Upper lobe of left lung (tissue), 6 donors: ENCODE data around the gene DIAPH3. TPM values are rescaled to one million over a fixed set of nuclear protein-coding genes. Genes with fewer than 3 reads are reported as not detected.

Source experiments
- ATAC-seq, 2 donors: fragments of 200-7000 bp; cut with Tn5 transposase; one replicate each; pipeline ENCODE4 v1.9.1; 2022; ENCODE audit warnings: mild to moderate bottlenecking in 2 of 2, moderate library complexity in 2 of 2; ENCODE audit not compliant: low FRiP score in 2 of 2
- DNase-seq, 2 donors: peaks; one replicate each; pipeline ENCODE4 v3.0.0-alpha.2; 2019 to 2020
- H3K27ac ChIP-seq, 4 donors: fragments of 200-600 bp; sonication (generic); one replicate each; pipeline ENCODE4 v1.5.1; 2016 to 2019
- H3K27me3 ChIP-seq, 4 donors: fragments of 200-600 bp; sonication (generic); one replicate each; pipeline ENCODE4 v1.5.1; 2017 to 2019
- H3K36me3 ChIP-seq, 4 donors: fragments of 200-600 bp; sonication (generic); one replicate each; pipeline ENCODE4 v1.5.1; 2016 to 2019
- H3K4me1 ChIP-seq, 4 donors: fragments of 200-600 bp; sonication (generic); one replicate each; pipeline ENCODE4 v1.5.1; 2018 to 2019
- H3K4me3 ChIP-seq, 4 donors: fragments of 200-600 bp; sonication (generic); one replicate each; pipeline ENCODE4 v1.5.1; 2017 to 2019; ENCODE audit warnings: mild to moderate bottlenecking in 2 of 4, moderate library complexity in 1 of 4
- H3K9me3 ChIP-seq, 4 donors: fragments of 200-600 bp; sonication (generic); one replicate each; pipeline ENCODE4 v1.5.1; 2018 to 2019
- EP300 ChIP-seq, 4 donors: sonication (generic); formaldehyde crosslinking; IDR thresholded peaks; one replicate each; pipeline ENCODE4 v1.5.1; 2017; ENCODE audit warnings: antibody characterized with exemption in 4 of 4, control low read depth in 2 of 4
- POLR2A ChIP-seq, 4 donors: fragments of 450-650 bp; IDR thresholded peaks; one replicate each; pipeline ENCODE4 v1.5.1; 2016 to 2017; ENCODE audit warnings: antibody characterized with exemption in 4 of 4, mild to moderate bottlenecking in 2 of 4
- POLR2AphosphoS5 ChIP-seq, 2 donors: sonication (generic); formaldehyde crosslinking; IDR thresholded peaks; one replicate each; pipeline ENCODE4 v1.5.1; 2017; ENCODE audit warnings: antibody characterized with exemption in 2 of 2
- WGBS, 2 donors: methylation state at CpG; one replicate each; pipeline ENCODE4 v1.1.5; 2017 to 2018; 5-methylcytosine and 5-hydroxymethylcytosine counted together
- total RNA-seq, 6 donors: library from RNA; depleted of rRNA in 4 of 6; stranded (reverse); fragments of >200 nt in 4 of 6; gene quantifications; one replicate each; pipeline versions ENCODE4 v1.1.0 to v1.2.1, GENCODE V29; 2016 to 2021
- TF ChIP-seq, protein P1 (sequence below), 6 experiments: fragments of 450-650 bp in 4 of 6; fragments of 200-600 bp in 2 of 6; sonication (generic) in 2 of 6; IDR thresholded peaks; one replicate each; pipeline ENCODE4 v1.5.1; 2016 to 2019; ENCODE audit warnings: antibody characterized with exemption in 6 of 6
- donor health status: DM: no; HTN: no; CAD: no; lungs with moderate emphysema.
- donor health status: DM: no; HTN: yes; CAD: no; lungs with severe emphysema.

Gene DIAPH3
- total RNA-seq, 6 donors from 2014 or later = 2.8 to 6.3 (median 5.4) TPM

DNA sequence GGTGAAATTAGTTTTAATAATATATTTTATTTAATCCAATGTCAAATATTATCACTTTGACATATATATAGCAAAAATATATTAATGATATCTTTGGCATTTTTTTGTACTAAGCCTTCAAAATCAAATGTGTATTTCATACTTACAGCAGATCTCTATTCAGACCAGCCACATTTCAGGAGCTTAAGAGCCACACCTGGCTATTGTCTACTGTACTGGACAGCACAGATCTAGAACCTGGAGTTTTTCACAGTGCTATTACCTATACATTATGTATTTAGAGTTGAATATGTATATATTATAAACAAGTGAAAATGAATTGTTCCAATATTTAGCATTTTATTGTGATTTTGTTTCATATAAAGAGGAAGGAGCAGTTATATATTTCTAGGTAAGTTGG lies 486.3 kb downstream of the DIAPH3 start:
- no peaks in the 10 kb centered on the region for H3K36me3 ChIP-seq
- H3K4me1 ChIP-seq = peaks cover 0 to 3% (median 0%) of the 10 kb centered on the region in 4 donors
- H3K27ac ChIP-seq = peak overlapping the region in 2 of 4 donors; percentile 42 to 52
- no peaks in the 10 kb centered on the region for H3K9me3 ChIP-seq
- TF ChIP-seq EP300 (IDR thresholded peaks at IDR 0.05) (no peak), POLR2AphosphoS5 (IDR thresholded peaks at IDR 0.05) (no peak), POLR2A (IDR thresholded peaks at IDR 0.05) (no peak)
- TF ChIP-seq, protein P1, sequence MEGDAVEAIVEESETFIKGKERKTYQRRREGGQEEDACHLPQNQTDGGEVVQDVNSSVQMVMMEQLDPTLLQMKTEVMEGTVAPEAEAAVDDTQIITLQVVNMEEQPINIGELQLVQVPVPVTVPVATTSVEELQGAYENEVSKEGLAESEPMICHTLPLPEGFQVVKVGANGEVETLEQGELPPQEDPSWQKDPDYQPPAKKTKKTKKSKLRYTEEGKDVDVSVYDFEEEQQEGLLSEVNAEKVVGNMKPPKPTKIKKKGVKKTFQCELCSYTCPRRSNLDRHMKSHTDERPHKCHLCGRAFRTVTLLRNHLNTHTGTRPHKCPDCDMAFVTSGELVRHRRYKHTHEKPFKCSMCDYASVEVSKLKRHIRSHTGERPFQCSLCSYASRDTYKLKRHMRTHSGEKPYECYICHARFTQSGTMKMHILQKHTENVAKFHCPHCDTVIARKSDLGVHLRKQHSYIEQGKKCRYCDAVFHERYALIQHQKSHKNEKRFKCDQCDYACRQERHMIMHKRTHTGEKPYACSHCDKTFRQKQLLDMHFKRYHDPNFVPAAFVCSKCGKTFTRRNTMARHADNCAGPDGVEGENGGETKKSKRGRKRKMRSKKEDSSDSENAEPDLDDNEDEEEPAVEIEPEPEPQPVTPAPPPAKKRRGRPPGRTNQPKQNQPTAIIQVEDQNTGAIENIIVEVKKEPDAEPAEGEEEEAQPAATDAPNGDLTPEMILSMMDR (IDR thresholded peaks at IDR 0.05) = no peak
- DNase-seq = no peak
- H3K27me3 ChIP-seq = no peaks in the 10 kb centered on the region
- no peak for ATAC-seq
- H3K4me3 ChIP-seq = no peak overlapping the region

DNA sequence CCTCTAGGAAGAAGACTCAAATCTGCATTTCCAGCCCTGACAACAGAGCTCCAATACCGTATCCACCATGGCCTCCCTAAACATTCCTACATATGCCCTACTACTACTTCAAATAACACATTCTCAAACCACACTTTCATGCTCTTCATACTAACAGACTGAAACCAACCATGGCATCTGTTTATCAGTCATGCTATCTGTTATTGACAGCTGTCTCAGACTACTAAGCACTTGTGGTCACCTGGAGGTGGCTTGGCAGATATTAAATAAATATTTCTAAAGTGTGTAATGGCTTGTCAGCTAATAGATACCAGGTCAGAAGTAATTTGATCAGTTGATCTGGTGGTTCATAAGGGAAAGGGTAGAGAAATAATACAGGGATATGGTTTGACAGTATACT lies 489.1 kb downstream of the DIAPH3 start:
- no peak for TF ChIP-seq POLR2AphosphoS5 (IDR thresholded peaks at IDR 0.05)
- no peak for TF ChIP-seq POLR2A (IDR thresholded peaks at IDR 0.05)
- TF ChIP-seq, protein P1 (IDR thresholded peaks at IDR 0.05) = no peak
- TF ChIP-seq EP300 (IDR thresholded peaks at IDR 0.05) = no peak
- no peak for DNase-seq

DNA sequence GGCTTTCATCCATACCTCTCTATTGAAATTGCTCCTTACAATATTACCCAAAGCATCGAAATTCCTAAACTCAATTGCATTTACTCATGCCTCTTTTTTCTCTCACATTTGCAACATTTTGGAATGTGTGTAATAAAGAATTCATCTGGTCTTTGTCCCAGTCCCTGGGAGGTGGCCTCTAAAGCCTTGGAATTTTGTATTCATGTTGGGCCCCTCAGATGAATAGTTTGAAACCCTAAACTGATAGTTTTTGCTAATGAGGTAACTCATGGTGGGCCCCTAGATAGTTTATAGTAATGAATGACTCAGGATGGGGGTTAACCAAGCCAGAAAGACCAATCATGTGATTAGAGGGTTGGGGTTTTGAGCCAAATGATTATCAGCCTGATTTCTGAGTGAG lies 490.4 kb downstream of the DIAPH3 start:
- DNase-seq = no peak
- peaks cover 0 to 10% (median 0%) of the 10 kb centered on the region in 4 donors for H3K4me1 ChIP-seq
- H3K27ac ChIP-seq = no peak overlapping the region
- H3K36me3 ChIP-seq = no peaks in the 10 kb centered on the region
- no peaks in the 10 kb centered on the region for H3K9me3 ChIP-seq
- no peak overlapping the region for H3K4me3 ChIP-seq
- no peak for ATAC-seq
- no peaks in the 10 kb centered on the region for H3K27me3 ChIP-seq
- 68 to 84% methylated on average over 1 of the region's 1 CpG for WGBS, 2 donors
- TF ChIP-seq, protein P1 (IDR thresholded peaks at IDR 0.05) = no peak
- TF ChIP-seq POLR2AphosphoS5 (IDR thresholded peaks at IDR 0.05) = no peak
- TF ChIP-seq POLR2A (IDR thresholded peaks at IDR 0.05) = no peak
- no peak for TF ChIP-seq EP300 (IDR thresholded peaks at IDR 0.05)

More for the DNA sequence above, 489.1 kb downstream of the DIAPH3 start:
- Histone ChIP-seq H3K27me3 (no peaks in the 10 kb centered on the region), H3K27ac (no peak overlapping the region), H3K4me3 (no peak overlapping the region), H3K9me3 (no peaks in the 10 kb centered on the region), H3K36me3 (no peaks in the 10 kb centered on the region), H3K4me1 (peaks cover 0 to 10% (median 0%) of the 10 kb centered on the region in 4 donors)
- 97 to 100% methylated on average over 1 of the region's 1 CpG for WGBS, 2 donors
- no peak for ATAC-seq

DNA sequence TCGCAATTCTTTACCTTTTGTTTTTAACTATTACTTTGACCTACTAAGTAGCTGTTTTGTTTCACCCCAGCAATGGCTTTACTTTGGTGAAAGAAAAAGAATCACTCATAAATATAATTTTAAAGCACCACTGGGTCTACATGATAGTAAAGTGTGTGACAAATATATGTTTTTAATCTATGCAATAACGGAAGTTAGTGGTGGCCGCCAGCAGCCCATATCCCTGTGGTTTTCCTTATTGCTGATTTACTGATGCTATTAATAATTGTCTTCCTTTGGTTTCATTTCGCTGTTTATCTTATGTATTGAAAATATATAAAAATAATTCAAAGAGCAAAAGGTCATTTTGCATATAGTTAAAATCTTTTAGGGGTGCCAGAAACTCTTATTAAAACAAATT lies 491.3 kb downstream of the DIAPH3 start:
- H3K27me3 ChIP-seq = no peaks in the 10 kb centered on the region
- peaks cover 0 to 8% (median 0%) of the 10 kb centered on the region in 4 donors for H3K4me1 ChIP-seq
- ATAC-seq (no peak), DNase-seq (no peak)
- no peak for TF ChIP-seq POLR2AphosphoS5 (IDR thresholded peaks at IDR 0.05)
- TF ChIP-seq, protein P1 (IDR thresholded peaks at IDR 0.05) = no peak
- no peaks in the 10 kb centered on the region for H3K9me3 ChIP-seq
- 60 to 74% methylated on average over 4 of the region's 4 CpGs for WGBS, 2 donors
- no peaks in the 10 kb centered on the region for H3K36me3 ChIP-seq
- H3K27ac ChIP-seq = peak overlapping the region in 1 of 4 donors; percentile 19
- H3K4me3 ChIP-seq = no peak overlapping the region

DNA sequence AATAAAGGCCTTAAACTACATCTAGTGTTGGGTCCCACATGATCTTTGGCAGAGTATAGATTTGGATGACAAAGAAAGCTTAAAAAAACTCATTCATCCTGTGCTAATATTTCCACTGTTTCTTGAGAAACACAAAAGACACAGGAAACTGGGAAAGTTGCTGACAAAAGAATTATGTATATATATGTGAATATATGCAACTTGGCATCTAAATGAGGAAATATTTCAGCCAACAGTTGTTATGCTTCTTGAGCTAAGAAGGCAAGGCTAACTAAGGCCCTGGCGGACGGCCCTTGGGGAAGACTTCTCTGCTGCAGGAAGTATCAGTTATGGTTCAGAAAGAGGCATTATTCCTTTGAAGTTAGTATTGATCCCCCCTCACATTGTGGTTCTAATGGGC lies 491.8 kb downstream of the DIAPH3 start:
- H3K27me3 ChIP-seq = no peaks in the 10 kb centered on the region
- WGBS, 2 donors = 69 to 90% methylated on average over 2 of the region's 2 CpGs
- no peak for DNase-seq
- H3K4me1 ChIP-seq = peaks cover 0 to 8% (median 0%) of the 10 kb centered on the region in 4 donors
- no peak for ATAC-seq
- H3K27ac ChIP-seq = peak overlapping the region in 2 of 4 donors; percentile 19 to 24
- TF ChIP-seq POLR2AphosphoS5 (IDR thresholded peaks at IDR 0.05) (no peak), EP300 (IDR thresholded peaks at IDR 0.05) (no peak)
- H3K36me3 ChIP-seq = no peaks in the 10 kb centered on the region
- H3K9me3 ChIP-seq = no peaks in the 10 kb centered on the region
- no peak overlapping the region for H3K4me3 ChIP-seq
